Measurements from ENCODE around the gene FGF18.
"Not testable (repeated sequence)": the region's sequence is repeated elsewhere in the genome, so short reads cannot be mapped to it uniquely, and the experiment has no call there.

Gene FGF18

GRCh38 chr5:171476701-171477100 is 57.3 kb downstream of the FGF18 start:
- no peak for DNase-seq

DNA sequence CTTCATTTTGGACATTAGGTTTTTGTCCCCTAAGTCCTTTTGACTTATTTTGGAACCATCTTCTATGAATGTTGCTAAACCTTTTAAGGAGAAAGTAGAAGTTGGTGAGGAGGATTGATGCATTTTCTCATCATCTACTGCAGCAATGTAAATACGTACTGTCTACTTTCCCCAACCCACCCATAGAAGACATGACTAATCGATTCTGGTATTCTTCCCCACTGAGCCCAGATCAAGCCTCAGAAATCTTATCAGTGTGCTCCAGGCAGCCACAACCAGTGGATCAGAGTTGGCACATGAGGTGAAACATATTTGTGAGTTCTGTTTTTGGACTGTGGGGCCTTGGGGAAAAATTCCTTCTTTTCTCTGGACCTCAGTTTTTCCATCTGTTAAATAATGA is 57.7 kb downstream of the FGF18 start:
- no peak for DNase-seq

DNA sequence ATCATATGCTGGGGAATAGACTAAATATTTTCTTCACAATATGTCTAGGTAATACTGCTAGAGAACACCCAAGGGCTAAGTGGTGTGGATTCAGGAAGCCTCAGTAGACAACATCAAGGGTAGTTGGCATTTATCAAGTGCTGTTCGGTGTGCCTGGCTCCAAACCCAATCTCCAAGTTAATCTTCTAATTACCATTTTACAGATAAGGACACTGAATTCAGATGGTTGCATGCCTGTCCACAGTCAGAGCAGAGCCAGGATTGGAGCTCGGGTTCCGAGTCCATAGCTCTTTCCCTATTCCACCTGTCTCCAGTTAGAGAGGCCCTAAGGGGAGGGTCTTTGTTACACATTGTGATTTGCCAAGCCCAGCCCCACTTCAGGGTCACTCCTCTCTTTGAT is 58.2 kb downstream of the FGF18 start:
- DNase-seq = no peak

DNA sequence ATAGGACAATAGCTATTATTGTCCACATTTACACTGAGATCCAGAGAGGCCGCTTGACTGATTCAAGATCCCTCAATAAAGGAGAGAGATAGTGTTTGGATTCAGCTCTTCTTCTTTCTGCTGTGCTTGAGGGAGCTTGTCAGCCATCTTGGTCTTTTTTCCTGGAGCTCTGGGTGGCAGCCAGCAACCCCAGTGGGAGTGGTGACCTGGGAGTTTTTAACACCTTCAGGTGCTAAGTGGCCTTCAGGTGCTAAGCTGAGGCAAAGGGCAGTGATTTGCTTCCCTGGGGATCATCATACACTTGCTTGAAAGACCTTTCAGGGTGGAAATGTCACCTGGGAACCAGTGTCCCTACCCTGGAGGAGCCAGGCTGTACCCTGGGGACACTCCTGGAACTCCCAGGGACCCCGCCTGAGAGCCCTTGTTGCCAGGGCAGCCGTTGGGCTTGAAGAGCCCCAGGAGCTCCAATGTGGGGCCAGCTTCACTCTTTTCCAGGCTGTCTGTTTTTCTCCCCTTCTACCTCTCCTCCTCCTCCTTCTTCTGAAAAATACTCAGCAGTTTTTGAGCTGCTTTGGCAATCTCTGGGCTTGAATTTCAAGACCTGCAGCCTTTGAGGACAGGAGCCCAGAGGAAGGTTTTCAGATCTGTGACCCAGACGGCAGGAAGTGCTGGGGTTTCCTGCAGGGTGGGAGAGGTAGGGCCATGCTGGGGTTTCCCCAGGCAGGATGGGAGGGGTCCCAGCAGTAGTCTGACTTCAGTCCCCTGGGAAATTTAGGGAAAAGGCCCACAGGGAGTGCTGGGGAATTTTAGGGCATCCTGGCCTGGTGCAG is 59.7 kb downstream of the FGF18 start:
- DNase-seq = no peak

DNA sequence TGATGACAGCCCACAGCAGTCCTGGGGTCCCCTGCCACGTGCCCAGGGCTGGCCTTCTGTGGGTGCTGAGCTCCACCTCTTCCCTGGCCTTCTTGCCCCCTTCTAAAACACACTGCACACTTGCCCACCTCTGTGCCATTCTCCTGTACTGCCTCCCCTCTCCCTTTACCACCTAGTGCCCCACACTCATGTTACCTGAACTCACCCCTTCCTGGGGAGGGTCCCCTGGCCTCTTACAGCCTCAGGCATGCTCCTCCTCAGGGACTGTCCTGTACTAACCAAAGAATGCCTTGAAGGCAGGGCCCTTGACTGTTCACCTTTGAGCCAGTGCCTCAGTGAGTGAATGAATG is 60.3 kb downstream of the FGF18 start:
- DNase-seq = no peak

- DNase-seq = no peak
Observed at GRCh38 chr5:171480239-171480638, 60.8 kb downstream of the FGF18 start.

GRCh38 chr5:171481571-171482433 is 62.4 kb downstream of the FGF18 start:
- no peak for DNase-seq

GRCh38 chr5:171482434-171482730 is 62.9 kb downstream of the FGF18 start:
- no peak for DNase-seq

DNA sequence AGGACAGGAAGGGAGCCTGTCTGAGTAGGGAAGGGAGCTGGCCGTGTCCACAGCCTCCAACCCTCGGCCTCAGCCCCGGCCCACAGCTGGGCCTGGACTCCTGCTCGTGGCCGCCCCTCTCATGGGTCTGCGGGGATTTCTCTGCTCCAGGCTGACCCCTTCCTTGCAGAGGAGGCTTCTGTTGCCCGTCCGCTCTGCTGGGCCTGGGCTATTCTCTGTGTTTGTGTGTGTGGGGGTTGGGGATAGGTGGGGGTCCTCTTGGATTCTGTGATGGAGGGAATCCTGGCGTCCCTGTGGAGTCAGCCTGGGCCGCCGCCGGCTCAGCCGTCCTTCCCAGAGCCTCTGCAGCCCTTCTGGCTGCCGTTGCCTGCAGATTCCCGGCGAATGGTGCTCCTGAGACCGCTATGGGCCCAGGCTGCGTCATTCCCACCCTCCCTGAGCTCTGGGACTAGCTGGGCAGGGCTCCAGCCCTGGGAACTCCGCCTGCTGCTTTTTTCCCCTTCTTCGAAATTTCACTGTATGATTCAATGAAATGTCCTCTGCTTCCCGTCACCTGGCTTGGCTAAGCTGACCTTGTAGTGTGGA is 64.2 kb downstream of the FGF18 start:
- no peak for DNase-seq

- no peak for DNase-seq
Observed at GRCh38 chr5:171484460-171484899, 65.0 kb downstream of the FGF18 start.

DNA sequence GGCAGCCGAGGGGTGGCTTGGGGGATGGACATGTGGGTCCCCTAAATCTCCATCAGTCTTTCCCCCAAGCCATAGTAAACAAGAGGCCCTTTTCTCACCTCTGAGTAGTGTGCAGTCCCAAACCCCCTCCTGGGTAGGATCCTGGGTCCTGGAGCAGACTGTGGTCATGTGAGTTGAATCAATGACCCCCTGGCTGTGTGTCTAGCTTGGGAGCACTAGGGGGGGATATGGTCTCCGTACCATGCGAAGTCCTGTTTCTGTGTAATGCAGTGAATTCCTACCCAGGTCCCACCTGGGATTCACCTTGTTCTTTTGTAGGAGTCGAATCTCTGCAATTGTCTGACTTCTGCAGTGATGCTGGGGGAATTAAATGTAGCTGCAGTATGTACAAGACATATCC is 66.2 kb downstream of the FGF18 start:
- no peak for DNase-seq

GRCh38 chr5:171486613-171487012 is 67.2 kb downstream of the FGF18 start:
- no peak for DNase-seq

DNA sequence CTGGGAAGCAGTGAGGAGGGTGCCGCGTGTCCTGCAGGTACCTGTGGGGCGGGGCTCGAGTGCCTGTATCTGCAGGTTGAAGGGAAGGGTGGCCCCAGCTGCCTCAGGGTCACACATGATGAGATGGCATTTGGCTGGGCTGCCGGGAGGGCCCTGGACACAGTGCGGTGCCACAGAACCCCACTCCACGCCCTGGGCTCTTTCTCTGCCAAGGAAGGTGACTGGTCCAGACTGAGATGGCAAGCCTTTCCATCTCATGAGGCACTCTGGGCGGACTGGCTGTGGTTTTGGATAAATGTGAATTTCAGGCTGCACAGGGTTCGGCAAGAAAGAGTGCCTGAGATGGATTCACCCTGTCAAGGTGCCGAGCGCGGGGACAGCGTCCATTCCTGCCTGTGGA is 69.4 kb downstream of the FGF18 start:
- DNase-seq = no peak

DNA sequence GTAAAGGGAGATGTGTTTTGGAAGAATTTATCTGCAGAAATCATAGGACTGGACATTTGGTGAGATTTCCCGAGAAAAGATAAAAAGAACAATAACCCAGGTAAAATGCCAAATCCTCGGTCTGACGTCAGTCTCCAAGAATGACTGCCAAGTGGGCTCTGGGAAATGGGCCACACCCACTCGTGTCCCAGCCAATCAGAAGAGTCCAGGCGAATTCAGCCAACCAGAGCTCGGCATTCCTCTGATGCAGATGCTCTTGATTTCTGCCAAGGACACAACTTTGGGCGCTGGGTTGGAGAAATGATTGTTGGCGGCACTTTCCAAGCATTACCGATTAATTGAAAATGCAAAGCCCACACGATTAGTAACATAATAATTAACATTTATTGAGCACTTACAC is 73.3 kb downstream of the FGF18 start:
- no peak for DNase-seq

DNA sequence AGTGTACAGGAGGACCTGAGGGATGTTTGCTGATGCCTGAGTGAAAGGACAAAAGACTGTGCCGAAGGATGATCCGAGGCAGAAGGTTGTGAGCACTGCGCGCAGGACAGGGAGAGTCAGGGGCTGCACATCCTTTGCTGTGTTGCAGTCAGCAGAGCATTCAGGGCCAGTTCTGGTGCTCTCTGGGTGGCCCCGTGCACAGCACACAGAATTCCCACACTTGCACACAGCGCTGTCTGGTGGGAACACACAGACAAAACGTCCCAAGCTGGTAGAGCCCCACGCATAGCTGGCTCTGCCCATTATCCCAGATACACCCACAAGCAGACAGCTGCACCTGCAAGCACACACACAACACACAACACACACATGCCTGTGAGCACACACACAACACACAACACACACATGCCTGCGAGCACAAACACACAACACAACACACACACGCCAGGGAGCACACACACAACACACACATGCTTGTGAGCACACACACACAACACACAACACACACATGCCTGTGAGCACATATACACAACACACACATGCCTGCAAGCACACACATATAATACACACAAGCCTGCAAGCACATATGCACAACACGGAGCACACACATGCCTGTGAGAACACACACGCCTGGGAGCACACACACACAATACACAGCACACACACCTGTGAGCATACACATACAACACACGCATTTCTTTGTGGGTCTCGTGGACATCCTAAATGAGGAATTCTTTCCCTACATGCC is 74.4 kb downstream of the FGF18 start:
- no peak for DNase-seq

DNA sequence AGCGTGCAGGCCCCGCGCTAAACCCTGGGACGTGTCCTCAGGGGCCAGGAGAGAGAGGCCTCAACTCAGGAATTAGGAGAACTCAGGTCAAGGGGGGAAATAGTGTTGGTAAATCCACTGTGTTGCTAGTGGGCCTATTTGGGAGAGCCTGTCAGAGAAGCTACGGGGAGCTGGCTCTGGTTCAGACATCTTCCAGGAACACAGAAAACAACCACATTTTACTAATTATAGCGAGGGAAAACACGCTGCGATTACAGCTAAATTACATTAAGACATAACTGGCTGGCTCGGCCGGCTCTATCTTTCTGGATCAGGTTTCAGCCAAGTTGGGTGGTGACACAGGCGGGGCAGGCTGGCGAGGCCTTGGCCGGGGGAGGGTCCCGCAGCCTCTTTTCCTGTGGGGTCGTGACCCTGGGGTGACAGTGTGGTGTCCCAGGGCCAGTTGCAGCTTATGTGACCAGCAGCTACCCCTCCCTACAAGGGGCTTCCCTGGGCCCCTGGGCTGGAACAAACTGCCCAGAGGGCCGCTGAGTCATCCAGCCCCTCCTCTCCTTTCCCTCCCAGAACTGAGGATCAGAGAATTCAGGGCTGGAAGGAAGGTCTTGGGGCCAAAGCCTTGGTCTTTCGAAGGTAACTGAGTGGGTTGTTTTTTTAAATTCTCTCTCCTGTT is 75.1 kb downstream of the FGF18 start:
- DNase-seq = no peak

GRCh38 chr5:171495122-171495700 is 75.8 kb downstream of the FGF18 start:
- DNase-seq = no peak

- DNase-seq = no peak
Observed at GRCh38 chr5:171496456-171496855, 77.0 kb downstream of the FGF18 start.

DNA sequence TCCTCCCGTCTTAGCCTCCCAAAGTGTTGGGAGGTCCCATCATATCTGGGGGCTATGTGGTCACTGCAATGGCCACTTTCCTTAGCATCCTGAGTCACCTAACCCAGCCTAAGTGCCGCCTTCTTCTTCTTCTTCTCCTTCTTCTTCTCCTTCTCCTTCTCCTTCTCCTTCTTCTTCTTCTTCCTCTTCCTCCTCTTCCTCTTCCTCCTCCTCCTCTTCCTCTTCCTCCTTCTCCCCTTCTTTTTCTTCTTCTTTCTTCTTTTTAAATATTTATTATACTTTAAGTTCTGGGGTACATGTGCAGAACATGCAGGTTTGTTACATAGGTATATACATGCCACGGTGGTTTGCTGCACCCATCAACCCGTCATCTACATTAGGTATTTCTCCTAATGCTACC is 78.0 kb downstream of the FGF18 start:
- not testable (repeated sequence) for DNase-seq

- DNase-seq = no peak
Observed at GRCh38 chr5:171498166-171498565, 78.7 kb downstream of the FGF18 start.

GRCh38 chr5:171499611-171500010 is 80.2 kb downstream of the FGF18 start:
- no peak for DNase-seq

DNA sequence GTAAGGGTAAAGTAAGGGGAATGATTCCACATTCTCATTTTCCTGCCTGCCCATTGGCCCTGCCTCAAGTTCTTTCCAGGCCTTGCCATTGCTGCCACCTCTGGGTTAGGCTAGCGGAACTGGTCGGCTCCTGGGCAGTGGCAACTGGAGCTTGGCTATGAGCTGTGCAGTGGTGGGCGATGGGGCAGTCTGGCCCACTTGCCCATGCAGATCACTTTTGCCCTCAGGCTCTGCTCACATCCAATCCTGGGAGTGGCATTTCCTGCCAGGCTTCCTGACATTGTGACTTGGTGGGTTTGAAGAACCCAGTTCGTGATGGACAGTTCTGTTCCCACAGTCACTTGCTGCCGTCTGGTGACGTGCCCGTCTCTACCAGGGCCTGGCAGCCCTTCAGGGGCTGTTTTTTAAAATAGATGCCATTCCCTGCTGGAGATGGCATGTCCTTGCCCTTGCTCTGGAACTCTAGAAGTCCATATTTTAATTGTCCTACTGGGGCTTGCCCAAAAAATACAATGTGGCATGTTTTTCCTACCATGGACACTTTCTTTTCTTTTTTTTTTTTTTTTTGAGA is 86.1 kb downstream of the FGF18 start:
- no peak for DNase-seq
